Effector CD8-positive, alpha-beta T cell (primary cell): ENCODE data around the gene AGPAT4.
"Not testable (repeated sequence)": the region's sequence is repeated elsewhere in the genome, so short reads cannot be mapped to it uniquely, and the experiment has no call there.

Experiments
- DNase-seq: peaks from one replicate; lab custom pipeline; 2025; lab: John Stamatoyannopoulos, UW

Gene AGPAT4

DNA sequence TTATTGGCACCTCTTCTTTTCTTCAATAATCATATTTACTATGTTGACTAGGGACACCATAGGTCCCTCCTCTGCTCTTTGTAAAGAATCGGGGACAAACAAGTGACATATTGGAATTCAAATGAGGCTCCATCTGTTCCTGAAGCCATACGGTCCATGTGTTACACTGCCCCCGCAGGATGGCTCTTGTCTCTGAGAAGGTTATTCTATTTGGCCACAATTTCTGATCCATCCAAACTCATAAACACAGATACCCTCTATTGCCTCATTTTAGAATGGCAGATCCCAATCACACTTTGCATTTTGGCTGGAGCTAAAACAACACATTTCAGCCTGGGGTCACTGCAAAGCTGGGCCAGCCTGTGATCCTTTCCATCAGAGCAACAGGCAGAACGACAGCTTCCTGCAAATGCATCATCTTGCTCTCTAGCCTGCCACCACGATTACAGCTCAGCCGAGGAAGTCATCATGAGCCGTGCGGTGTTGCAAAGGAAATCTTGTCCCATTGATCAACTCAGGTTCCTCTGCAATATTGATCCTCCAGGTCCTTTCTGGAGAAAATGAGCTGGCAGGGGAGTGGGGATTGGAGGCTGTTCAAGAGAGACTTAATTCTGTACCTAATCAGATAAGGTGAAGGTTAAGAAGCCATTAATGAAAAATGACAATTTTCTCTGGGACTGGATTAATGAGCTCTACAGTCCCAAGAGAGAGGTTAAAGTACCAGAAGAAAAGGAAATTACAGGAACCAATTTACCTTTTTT is 73.1 kb downstream of the AGPAT4 start:
- DNase-seq, result no peak

DNA sequence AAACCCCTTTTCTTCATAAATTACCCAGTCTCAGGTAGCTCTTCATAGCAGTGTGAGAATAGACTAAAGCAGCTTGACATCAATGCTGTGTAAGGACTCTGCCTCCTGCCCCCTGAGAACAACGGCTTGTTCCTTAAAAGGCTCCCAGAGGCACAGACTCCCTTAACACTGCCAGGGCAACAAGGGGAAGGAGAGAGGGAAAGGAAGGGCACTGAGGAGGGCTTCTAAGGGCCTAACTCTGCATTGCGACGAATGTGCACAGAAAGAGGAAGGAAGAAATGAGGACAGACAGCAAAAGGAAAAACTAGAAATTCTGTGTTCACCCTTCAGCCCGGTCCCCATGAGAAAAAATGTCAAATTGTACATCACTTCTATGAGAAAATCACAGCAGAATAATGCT is 74.0 kb downstream of the AGPAT4 start:
- no peak for DNase-seq

DNA sequence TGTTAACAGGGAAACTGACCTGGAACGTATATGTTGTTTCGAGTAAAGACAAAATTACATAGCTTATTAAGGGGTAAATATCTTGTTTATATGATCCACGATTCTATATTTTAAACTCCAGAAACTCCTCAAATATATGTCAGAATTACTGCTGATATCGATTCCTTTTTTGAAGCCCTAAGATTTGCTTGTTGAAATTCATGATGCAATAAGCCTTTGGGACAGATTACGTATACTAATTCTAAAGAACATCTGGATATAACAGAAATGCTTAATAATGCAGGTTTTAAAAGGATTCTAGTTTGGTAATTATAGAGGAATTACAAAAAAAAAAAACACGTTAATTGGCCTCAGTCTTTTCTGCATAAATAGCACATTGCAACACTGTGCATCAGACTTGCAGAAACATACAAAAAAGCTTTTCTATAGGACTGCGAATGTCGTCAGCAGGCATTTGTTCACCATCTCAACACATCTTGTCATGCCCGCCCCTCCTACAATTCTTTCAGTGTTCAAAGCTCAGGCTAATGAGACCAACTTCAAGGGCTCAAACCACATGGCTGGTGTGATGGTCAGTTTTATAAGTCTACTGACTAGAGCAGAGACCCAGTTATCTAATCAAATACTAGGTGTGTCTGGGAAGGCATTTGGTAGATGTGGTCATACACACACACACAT is 74.9 kb downstream of the AGPAT4 start:
- no peak for DNase-seq

DNA sequence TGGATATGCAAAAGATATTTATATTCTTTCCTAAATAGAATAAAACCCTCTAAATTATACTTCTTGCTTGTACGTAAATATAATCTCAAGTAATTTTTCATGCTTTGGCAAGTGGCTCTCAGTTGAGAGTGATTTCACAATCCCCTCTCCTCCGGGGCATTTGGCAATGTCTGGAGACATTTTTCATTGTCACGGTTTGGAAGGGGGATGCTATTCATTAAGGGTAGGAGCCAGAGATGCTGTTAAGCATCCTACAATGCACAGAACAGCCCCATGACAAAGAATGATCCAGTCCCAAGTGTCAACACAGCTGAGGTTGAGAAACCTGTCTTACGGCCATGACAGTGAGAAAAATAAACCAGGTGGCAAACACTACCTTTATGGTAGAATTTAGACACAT is 75.7 kb downstream of the AGPAT4 start:
- DNase-seq, result no peak

DNA sequence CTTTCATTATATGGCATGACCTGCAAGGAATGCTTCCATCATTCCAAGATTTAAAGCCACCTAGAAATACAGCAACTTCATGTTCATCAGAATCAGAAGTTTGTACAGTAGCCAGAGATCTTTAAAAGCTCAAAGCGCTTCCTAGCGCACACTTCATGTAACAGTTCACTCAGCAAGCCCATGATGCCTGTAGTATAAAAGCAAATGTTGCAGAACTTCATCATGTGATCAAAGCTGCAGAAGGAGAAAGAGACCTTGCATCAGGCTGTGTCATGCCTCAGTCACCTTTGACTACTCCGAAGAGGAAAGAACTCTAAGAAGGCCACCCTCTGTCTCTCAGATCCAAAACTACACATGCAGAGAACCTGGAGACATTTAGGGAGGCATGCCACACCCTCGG is 78.5 kb downstream of the AGPAT4 start:
- no peak for DNase-seq

DNA sequence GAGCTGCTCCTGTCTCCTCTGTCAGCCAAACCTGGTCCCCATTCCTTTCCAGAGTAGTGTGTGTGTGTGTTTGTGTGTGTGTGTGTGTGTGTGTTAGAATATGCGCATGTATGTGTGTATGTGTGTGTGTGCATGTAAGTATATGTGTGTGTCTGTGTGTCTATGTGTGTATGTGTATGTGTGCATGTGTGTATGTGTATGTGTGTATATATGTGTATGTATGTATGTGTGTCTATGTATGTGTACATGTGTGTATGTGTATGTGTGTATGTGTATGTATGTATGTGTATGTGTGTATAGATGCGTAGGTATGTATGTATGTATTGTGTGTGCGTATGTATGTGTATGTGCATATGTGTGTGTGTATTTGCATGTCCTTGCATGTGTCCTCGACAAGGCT is 79.5 kb downstream of the AGPAT4 start:
- DNase-seq, result no peak

DNA sequence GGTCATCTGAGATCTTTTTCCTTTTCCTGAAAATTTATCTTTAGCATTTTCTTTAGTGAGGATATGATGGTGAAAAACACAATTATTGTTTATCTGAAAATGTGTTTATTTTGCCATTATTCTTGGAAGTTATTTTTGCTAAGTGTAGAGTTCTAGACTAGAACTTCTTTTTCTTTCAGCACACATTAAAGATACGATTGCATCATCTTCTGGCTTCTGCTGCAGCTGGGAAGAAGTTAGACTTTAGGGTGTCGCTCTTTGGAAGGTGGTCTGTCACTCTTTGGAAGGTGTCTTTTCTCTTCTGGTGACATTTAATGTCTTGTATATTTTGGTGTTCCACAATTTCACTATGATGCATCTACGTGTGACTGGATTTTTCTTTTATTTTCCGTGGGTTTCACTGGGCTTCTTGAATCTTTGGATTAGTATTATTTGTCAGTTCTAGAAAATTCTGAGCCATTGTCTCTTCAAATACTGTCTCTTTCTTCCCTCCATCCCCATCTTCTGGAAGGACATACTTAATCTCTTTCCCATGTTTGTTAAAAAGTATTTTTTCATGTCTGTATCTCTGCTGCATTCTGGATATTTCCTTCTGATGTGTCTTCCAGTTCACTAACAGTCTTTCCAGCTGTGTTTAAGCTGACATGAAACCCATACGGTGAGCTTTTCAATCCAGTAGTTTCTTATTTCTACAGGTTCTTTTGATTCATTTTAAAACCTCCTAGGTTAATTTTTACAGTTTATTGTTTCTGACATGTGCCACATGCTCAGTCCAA is 81.0 kb downstream of the AGPAT4 start:
- no peak for DNase-seq

DNA sequence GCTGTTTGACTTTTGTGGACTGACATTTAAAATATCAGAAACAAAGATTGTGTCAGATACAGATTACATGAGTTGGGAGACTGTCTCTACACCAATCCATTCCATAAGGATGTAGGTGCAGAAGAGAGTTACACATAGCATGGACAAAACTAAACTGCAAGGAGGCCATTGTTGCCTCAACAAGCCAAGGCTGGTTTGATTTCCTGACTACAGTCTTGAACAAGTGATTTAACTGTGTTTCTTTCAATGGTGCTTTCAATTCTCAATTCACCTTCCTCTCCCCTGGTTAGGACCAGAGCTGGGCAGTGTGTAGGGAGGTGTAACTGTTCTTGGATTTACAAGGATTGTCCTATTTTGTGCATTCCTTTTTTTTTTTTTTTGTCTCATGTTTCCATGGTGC is 82.2 kb downstream of the AGPAT4 start:
- DNase-seq, result no peak

DNA sequence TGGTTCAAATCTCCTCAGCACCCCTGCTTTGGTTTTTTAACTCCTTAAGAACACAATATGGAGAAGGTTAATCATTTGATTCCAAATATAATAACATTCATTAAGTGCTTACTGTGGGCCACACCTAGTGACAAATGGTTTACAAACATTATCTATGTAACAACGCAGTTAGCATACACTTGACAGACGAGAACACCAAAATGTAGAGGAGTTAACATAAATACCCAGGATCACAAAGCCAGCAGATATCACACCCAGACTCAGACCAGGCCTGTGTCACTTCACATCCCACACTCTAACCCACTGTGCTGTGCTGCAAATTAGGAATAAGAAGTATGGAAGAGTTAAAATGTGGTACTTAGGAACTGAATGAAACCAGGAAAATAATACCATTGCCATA is 82.9 kb downstream of the AGPAT4 start:
- no peak for DNase-seq

DNA sequence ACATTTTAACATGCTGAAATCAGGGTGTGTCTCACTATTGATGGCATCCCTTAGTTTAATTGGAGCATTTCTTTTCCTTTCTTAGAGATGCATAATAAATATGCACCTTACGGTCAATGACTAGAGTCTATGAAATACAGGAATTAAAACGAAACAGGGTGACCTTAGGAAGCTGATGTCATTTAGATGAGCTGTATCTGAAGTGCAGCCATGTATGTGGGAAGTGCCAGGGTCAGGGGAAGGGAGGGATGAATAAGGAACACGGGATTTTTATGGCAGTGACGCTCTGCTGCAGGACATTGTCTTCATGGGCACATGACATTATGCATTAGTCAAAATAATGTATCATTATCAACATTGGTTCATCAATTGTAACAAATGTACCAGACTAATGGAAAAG is 84.0 kb downstream of the AGPAT4 start:
- DNase-seq, result no peak

DNA sequence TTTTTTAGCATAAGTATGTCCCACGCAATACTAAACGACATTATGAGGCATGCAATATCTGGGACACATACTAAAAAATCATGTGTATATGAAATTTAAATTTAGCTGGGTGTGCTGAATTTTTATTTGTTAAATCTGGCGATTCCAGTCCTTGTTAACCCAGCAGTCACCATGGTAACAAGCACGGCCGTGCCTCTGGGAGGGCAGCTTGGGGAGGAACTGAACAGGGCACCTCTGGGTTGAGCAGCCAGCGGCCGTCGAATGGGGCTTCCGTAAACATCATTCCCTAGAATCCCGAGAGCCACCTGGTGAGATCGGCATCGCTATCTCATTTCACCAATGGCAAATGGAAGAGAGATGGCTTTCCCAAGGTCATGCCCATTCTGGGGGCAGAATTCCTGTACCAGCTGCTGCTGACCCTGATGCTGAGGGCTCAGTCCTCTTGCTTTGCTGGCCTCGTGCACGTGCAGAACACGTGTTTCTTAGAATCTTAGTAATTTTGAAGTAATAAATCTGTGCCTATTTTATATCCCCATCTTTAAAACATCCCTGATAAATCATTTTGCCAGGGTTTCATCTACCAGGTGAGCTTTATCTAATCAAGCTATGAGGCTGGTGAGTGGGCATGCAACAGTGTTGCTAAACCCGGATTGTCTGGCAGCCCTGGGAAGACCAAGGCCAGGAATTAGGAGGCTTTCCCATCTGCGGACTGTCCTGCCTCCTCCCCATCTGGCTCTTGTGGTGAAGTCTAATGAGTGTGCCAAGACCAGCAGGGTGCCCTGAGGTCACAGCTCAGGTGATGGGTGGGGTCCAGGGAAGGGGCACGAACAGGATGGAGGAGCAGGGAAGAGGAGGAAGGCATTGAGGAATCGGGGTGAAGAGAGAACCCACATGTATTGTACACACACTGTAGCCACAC is 85.1 kb downstream of the AGPAT4 start:
- no peak for DNase-seq

DNA sequence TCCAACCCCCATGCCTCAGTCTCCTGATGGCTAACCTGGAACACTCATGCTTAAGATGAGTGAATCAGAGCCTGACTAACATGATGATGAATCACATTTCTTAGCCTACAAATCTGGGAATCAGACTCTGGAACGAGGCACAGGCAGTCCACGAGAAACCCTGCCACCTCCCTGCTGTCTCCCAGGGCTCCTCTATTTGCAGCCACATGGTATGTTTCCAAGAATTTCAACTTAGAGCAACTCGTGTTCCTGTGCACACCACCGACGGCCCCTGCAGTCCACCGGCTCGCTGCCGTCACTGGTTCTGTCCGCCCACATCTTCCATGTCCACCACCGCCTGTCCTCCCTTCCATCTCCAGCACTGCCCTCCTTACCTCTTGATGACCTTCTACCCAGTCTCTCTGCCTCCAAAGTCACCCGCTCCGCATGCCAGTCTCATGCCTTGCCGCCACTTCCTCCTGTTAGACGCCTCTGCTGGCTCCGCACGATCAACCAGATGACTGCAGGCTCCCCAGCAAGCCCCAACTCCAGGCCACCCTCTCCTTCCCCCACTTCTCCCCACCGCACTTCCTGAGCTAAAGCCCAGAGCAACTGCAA is 87.6 kb downstream of the AGPAT4 start:
- DNase-seq, result no peak

DNA sequence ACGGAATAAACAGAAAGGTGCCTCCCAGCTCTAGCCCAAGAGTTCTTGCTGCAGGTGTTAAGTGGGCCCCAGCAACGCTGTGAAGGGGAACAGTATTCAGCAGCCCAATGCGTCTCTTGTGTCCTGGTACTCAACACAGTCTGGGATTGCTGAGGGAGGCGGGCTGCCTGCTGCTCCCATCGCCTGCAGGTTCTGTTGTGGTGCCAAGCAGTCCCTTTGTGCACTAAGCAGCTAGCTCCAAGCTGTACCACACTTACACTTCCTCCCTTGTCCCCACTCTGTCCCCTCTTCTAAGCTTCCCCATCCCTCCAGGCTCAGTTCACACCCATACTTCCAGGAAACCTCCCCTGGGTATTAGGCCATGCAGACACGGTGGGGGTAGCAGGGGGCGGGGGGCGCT is 92.7 kb downstream of the AGPAT4 start:
- no peak for DNase-seq

DNA sequence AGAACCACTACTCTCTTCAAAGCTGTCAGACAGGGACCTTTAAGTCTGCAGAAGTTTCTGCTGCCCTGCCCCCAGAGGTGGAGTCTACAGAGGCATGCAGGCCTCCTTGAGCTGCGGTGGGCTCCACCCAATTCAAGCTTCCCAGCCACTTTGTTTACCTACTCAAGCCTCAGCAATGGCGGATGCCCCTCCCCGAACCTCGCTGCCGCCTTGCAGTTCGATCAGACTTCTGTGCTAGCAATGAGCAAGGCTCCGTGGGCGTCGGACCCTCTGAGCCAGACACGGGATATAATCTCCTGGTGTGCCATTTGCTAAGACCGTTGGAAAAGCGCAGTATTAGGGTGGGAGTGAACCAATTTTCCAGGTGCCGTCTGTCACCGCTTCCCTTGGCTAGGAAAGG is 95.7 kb downstream of the AGPAT4 start:
- not testable (repeated sequence) for DNase-seq

DNA sequence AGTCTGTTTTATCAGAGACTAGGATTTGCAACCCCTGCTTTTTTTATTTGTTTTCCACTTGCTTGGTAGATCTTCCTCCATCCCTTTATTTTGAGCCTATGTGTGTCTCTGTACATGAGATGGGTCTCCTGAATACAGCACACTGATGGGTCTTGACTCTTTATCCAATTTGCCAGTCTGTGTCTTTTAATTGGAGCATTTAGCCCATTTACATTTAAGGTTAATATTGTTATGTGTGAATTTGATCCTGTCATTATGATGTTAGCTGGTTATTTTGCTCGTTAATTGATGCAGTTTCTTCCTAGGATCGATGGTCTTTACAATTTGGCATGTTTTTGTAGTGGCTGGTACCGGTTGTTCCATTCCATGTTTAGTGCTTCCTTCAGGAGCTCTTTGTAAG is 97.4 kb downstream of the AGPAT4 start:
- DNase-seq, result not testable (repeated sequence)

DNA sequence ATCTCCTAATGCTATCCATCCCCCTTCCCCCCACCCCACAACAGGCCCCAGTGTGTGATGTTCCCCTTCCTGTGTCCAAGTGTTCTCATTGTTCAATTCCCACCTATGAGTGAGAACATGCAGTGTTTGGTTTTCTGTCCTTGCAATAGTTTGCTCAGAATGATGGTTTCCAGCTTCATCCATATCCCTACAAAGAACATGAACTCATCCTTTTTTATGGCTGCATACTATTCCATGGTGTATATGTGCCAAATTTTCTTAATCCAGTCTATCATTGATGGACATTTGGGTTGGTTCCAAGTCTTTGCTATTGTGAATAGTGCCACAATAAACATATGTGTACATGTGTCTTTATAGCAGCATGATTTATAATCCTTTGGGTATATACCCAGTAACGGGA is 101.1 kb downstream of the AGPAT4 start:
- not testable (repeated sequence) for DNase-seq

DNA sequence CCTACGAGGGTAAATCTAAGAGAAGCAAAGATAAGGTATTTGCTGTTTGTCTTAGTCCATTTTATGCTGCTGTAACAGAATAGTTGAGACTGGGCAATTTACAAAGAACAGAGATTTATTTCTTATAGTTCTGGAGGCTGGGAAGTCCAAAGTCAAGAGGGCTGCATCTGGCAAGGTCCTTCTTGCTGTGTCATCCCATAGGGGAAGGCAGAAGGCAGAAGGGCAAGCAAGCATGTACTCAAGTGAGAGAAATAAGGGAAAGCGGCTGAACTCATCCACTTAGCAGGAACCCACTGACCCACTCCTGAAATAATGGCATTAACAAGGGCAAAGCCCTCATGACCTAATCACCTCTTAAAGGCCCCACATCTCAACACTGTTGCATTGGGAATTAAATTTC is 102.7 kb downstream of the AGPAT4 start:
- DNase-seq, result no peak

DNA sequence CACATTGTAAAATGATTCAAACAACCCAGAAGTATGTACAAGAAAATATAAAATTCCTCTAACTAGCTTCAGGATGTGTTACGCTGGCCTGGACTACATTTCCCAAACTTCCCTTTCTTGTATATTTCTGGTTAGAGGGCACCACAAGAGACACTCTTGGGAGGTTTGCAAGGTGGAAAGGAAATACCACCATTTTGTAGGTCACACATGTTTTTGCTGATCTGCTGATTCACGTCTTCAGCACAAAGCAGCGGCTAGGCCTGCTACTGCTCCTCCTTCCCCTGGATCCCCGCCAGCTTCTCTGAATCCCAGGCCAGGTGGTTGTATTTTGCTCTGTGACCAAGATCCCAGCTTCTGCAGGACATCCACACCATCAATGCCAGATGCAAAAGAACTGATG is 104.2 kb downstream of the AGPAT4 start:
- DNase-seq, result no peak

DNA sequence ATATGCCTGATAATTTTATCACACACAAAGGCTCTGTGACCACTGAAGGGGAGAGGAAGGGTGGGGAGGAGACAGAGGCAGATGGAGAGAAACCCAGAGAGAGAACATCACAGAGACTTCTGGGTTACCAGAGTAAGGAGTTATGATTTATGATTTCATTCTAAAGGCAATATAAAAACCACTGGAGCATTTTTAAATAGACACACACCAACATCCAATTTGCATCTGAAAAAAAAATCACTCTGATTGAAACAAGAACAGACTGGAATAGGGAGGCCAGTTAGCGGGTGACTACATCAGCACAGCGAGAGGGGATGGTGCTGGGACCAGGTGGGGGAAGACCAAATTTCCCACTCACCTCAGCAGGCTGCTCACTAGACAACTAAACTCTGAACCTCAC is 104.8 kb downstream of the AGPAT4 start:
- no peak for DNase-seq

DNA sequence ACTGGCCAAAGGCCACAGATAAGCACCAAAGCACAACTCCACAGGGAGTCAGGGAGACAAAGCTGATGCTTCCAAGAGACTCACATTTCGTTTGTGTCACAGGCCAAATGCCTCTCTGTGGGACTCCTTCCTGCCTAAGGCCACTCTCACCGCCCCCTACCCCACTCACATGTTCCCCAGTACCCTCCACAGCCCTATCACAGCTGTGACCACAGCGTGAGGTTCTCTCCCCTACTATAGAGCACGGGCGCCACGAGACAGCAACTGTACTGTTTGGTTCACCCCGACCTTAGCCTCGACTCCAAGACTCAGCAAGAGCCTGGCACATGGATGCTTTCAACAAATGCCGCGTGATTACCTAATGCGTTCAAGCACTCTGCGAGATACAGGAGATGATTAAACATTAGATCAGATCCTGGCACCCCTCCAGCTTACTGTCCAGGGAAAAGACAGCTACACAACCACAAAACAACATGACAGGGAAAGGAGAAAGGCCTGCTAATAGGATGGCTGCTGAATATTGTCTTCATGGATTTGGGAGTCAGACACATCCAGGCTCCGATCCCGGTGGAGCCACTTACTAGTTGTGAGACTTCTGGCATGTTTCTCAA is 105.5 kb downstream of the AGPAT4 start:
- no peak for DNase-seq

DNA sequence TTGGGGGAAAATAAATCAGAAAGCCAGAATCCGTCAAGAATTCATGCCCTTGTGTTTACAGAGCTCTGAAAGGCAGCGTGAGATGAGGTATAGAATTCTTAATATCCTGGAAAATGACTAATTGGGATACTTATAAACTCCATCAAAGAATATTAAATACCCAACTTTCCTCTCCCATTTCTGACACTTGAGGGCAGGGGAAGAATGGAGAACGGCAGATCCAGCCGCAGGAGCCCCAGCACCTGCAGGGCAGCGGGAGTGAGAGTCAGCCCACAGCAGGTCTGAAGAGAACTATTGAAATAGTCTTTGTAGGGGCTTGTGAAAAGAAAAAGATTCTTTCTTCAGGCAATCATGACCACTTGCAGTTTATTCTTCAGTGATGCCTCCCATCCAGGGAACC is 107.2 kb downstream of the AGPAT4 start:
- no peak for DNase-seq
